Cardiac fibroblast (primary cell): Measurements from ENCODE around the gene ZFP36L2.
A peak's percentile ranks its signal among the peaks of the same experiment; 100 is the strongest.

Experiments
- DNase-seq, 2 donors: peaks; one replicate each; pipeline versions ENCODE4 v3.0.0 to v3.0.0-alpha.2; 2010; ENCODE audit warnings: low read depth in 2 of 2
- H3K4me3 ChIP-seq, 2 donors: replicated peaks in 1 of 2; 1 replicate in 1 of 2; 2 replicates in 1 of 2; pipeline ENCODE4 v1.5.1; 2011; ENCODE audit warnings: low read depth in 2 of 2, low read length in 2 of 2, mild to moderate bottlenecking in 2 of 2, moderate library complexity in 1 of 2
- CTCF ChIP-seq: IDR thresholded peaks from one replicate; pipeline ENCODE4 v1.5.1; 2011; ENCODE audit warnings: low read depth, mild to moderate bottlenecking, low read length, inconsistent platforms

Gene ZFP36L2

GRCh38 chr2:43251171-43251731, 24.8 kb upstream of the ZFP36L2 start:
- DNase-seq, result peak; percentile 71 to 73
- no peak overlapping the region for H3K4me3 ChIP-seq
- no peak for TF ChIP-seq CTCF

DNA sequence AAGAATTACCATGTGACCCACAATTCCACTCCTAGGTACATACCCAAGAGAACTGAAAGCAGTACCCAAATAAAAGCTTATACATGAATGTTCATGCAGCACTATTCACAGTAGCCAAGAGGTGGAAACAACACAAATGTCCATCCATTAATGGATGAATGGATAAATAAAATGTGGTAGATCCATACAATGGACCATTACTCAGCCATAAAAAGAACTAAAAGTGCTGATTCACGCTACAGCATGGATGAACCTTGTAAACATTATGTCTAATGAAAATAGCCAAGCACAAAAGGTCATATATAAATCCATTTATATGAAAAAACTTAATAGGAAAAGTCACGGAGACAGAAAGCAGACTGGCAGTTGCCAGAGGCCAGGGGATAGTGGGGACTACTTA, 23.6 kb upstream of the ZFP36L2 start:
- DNase-seq, result no peak
- no peak for TF ChIP-seq CTCF

DNA sequence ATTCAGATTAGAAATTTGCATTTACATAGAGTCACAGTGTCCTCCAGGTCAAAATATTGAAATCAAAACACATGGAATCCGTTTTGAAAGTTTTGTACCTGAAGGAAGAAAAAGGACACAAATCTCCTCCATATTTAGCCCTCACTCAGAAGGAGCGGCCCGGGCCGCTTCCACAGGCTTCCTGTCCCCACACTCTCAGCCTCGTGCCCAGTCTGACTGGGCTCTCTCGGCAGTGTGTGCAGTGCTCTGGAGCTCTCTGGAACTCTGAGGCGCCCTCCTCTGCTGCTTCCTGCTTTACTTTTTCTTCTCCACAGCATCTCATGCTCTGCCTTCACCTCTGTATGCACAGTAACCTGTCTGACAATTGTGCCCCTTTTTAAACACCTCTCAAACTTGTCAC, 22.2 kb upstream of the ZFP36L2 start:
- H3K4me3 ChIP-seq, result no peak overlapping the region
- TF ChIP-seq CTCF, result no peak
- DNase-seq, result no peak

More for the DNA sequence above, 23.6 kb upstream of the ZFP36L2 start:
- H3K4me3 ChIP-seq, result no peak overlapping the region

DNA sequence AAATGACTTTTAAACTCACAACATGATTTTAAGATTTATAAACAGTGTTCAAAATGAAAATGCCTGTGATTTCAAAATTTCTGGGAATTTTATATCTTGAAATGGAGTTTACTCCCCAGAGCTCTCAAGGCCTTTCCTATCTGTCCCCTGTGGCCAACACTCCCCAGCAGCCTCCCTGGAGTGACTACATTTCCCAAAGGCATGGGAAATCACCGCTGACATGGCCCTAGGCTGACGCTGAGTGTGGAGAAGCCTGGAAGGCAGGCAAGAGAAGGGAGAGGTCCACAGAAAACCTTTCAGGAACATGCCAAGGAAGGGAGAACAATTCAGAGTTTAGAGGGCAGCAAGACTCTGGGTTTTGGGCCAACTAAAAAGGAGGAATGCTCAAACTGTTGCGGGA, 20.2 kb upstream of the ZFP36L2 start:
- DNase-seq, result peak in 1 of 2 donors; percentile 27
- TF ChIP-seq CTCF, result no peak
- H3K4me3 ChIP-seq, result no peak overlapping the region

DNA sequence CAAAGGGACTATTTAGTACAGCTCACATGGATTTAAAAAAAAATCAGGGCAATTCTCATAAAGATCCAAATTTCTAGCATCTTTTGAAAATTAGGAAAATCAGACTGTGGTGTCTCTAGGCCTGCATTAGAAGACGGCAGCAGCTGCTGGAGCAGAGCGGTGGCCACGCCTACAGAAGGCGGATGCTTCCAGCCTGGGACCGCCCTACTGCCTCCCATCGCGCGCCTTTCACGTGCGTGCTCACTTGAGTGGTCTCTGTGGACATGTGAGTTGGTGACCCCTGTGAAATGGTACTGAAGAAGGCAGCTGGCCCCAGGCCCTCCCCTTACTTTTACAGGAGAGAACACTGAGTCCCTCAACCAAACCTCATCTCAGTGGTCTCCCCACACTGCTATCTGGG, 15.2 kb upstream of the ZFP36L2 start:
- DNase-seq, result no peak
- no peak for TF ChIP-seq CTCF
- H3K4me3 ChIP-seq, result no peak overlapping the region

GRCh38 chr2:43240766-43241150, 14.4 kb upstream of the ZFP36L2 start:
- H3K4me3 ChIP-seq, result no peak overlapping the region
- DNase-seq, result no peak
- TF ChIP-seq CTCF, result no peak
